Measurements from ENCODE around the gene RPL27. TPM values are rescaled to one million over a fixed set of nuclear protein-coding genes. Genes with fewer than 3 reads are reported as not detected.
A peak's percentile ranks its signal among the peaks of the same experiment; 100 is the strongest.

RPL27 gene
- total RNA-seq, 1 experiment from 2014 or later: 1,565 TPM

GRCh38 chr17:43020030-43020621 lies 21.9 kb downstream of the RPL27 start:
- no peaks in the 10 kb centered on the region; the same call in none of the 2 replicates for H3K36me3 ChIP-seq (ENCODE audit: control insufficient read depth, insufficient read depth, low read length)
- H3K9me3 Mint-ChIP-seq (ENCODE audit: unreplicated experiment): no peaks in the 10 kb centered on the region
- peaks cover 9% of the 10 kb centered on the region; the same call in 1 of the 2 replicates for H3K4me1 ChIP-seq
- H3K4me1 Mint-ChIP-seq (ENCODE audit: low read depth, unreplicated experiment): peaks cover 8% of the 10 kb centered on the region
- POLR2A ChIA-PET: interaction anchor here (2.5 kb wide), 1 partner anchor 22 kb away, joined by 24 read pairs; the partner anchor contains the start of gene RPL27
- no peaks in the 10 kb centered on the region for H3K27me3 ChIP-seq (replicated peaks; ENCODE audit: control insufficient read depth, insufficient read depth, low read length)
- CTCF ChIA-PET: no interaction called here
- H3K4me3 Mint-ChIP-seq (ENCODE audit: unreplicated experiment): peak overlapping the region; percentile 98
- no peaks in the 10 kb centered on the region for H3K9me3 ChIP-seq
- DNase-seq: no peak
- intact Hi-C loops (cut with micrococcal nuclease; ENCODE audit: unreplicated experiment): loop anchor here (5.0 kb wide), 1 partner anchor 297 kb away; no protein-coding TSS in a partner anchor
- no peak for TF ChIP-seq CTCF (IDR thresholded peaks at IDR 0.05; ENCODE audit: insufficient read depth in 1 of 2, low read depth in 1 of 2, low read length in 1 of 2, severe bottlenecking in 1 of 2, unreplicated experiment in 1 of 2)
- peak overlapping the region; percentile 93 for H3K27ac Mint-ChIP-seq (ENCODE audit: unreplicated experiment)
- H3K27me3 Mint-ChIP-seq (ENCODE audit: insufficient read depth, unreplicated experiment): no peaks in the 10 kb centered on the region
- H3K36me3 Mint-ChIP-seq (ENCODE audit: insufficient read depth, unreplicated experiment): peaks cover 25% of the 10 kb centered on the region
- no peak overlapping the region for H3K4me3 ChIP-seq (ENCODE audit: low read depth, low read length)
- BruUV-seq (replicated peaks): no TSS peak

GRCh38 chr17:43020789-43021740 lies 22.8 kb downstream of the RPL27 start:
- H3K4me3 Mint-ChIP-seq (ENCODE audit: unreplicated experiment): peak overlapping the region; percentile 98
- DNase-seq: peak; percentile 74 to 76
- CTCF ChIA-PET: interaction anchor here (1.0 to 1.9 kb wide), 3 partner anchors 23 to 191 kb away, joined by 3 to 10 read pairs (median 5); partner anchors contain the start of genes BRCA1, RPL27 and TMEM106A
- Histone ChIP-seq H3K9me3 (no peaks in the 10 kb centered on the region), H3K4me1 (peaks cover 9% of the 10 kb centered on the region; the same call in 1 of the 2 replicates), H3K27me3 (replicated peaks; ENCODE audit: control insufficient read depth, insufficient read depth, low read length) (no peaks in the 10 kb centered on the region), H3K4me3 (ENCODE audit: low read depth, low read length) (peak overlapping the region; percentile 97), H3K36me3 (ENCODE audit: control insufficient read depth, insufficient read depth, low read length) (no peaks in the 10 kb centered on the region; the same call in none of the 2 replicates)
- peak overlapping the region; percentile 93 for H3K27ac Mint-ChIP-seq (ENCODE audit: unreplicated experiment)
- H3K36me3 Mint-ChIP-seq (ENCODE audit: insufficient read depth, unreplicated experiment): peaks cover 20% of the 10 kb centered on the region
- peaks cover 8% of the 10 kb centered on the region for H3K4me1 Mint-ChIP-seq (ENCODE audit: low read depth, unreplicated experiment)
- no peak for TF ChIP-seq CTCF (IDR thresholded peaks at IDR 0.05; ENCODE audit: insufficient read depth in 1 of 2, low read depth in 1 of 2, low read length in 1 of 2, severe bottlenecking in 1 of 2, unreplicated experiment in 1 of 2)
- no peaks in the 10 kb centered on the region for H3K9me3 Mint-ChIP-seq (ENCODE audit: unreplicated experiment)
- no peaks in the 10 kb centered on the region for H3K27me3 Mint-ChIP-seq (ENCODE audit: insufficient read depth, unreplicated experiment)
- intact Hi-C loops (cut with micrococcal nuclease; ENCODE audit: unreplicated experiment): loop anchor here (5.0 kb wide), 1 partner anchor 296 kb away; no protein-coding TSS in a partner anchor
- BruUV-seq (replicated peaks): no TSS peak
- POLR2A ChIA-PET: interaction anchor here (0.8 to 2.5 kb wide), 4 partner anchors 23 to 412 kb away, joined by 3 to 24 read pairs (median 8); partner anchors contain the start of genes RETREG3, RPL27 and TUBG1

Measured in Caco-2 (cell line).